ENCODE measurements around the gene GALNTL6.

GALNTL6 gene

GRCh38 chr4:172514801-172515200 lies 701.6 kb downstream of the GALNTL6 start:
- no peak for TF ChIP-seq CTCF (conservative IDR thresholded peaks at IDR 0.05; ENCODE audit: control insufficient read depth, insufficient read depth, low read depth, low read length)
- DNase-seq (ENCODE audit: low read depth): no peak
- no peak overlapping the region for H3K4me3 ChIP-seq (ENCODE audit: control insufficient read depth, low read depth, low read length)

GRCh38 chr4:172515266-172515879 lies 702.2 kb downstream of the GALNTL6 start:
- H3K4me3 ChIP-seq (ENCODE audit: control insufficient read depth, low read depth, low read length): no peak overlapping the region
- no peak for TF ChIP-seq CTCF (conservative IDR thresholded peaks at IDR 0.05; ENCODE audit: control insufficient read depth, insufficient read depth, low read depth, low read length)

GRCh38 chr4:172517391-172517790 lies 704.2 kb downstream of the GALNTL6 start:
- TF ChIP-seq CTCF (conservative IDR thresholded peaks at IDR 0.05; ENCODE audit: control insufficient read depth, insufficient read depth, low read depth, low read length): no peak
- H3K4me3 ChIP-seq (ENCODE audit: control insufficient read depth, low read depth, low read length): no peak overlapping the region
- DNase-seq (ENCODE audit: low read depth): no peak

More at GRCh38 chr4:172515266-172515879, 702.2 kb downstream of the GALNTL6 start:
- no peak for DNase-seq (ENCODE audit: low read depth)

GRCh38 chr4:172521248-172521647 lies 708.0 kb downstream of the GALNTL6 start:
- H3K4me3 ChIP-seq (ENCODE audit: control insufficient read depth, low read depth, low read length): no peak overlapping the region
- DNase-seq (ENCODE audit: low read depth): no peak
- TF ChIP-seq CTCF (conservative IDR thresholded peaks at IDR 0.05; ENCODE audit: control insufficient read depth, insufficient read depth, low read depth, low read length): no peak

GRCh38 chr4:172521680-172522079 lies 708.5 kb downstream of the GALNTL6 start:
- DNase-seq (ENCODE audit: low read depth): no peak
- TF ChIP-seq CTCF (conservative IDR thresholded peaks at IDR 0.05; ENCODE audit: control insufficient read depth, insufficient read depth, low read depth, low read length): no peak
- H3K4me3 ChIP-seq (ENCODE audit: control insufficient read depth, low read depth, low read length): no peak overlapping the region

- no peak for TF ChIP-seq CTCF (conservative IDR thresholded peaks at IDR 0.05; ENCODE audit: control insufficient read depth, insufficient read depth, low read depth, low read length)
- DNase-seq (ENCODE audit: low read depth): no peak
- H3K4me3 ChIP-seq (ENCODE audit: control insufficient read depth, low read depth, low read length): no peak overlapping the region
Measured at GRCh38 chr4:172543249-172543648, 730.0 kb downstream of the GALNTL6 start.

GRCh38 chr4:172546782-172547181 lies 733.6 kb downstream of the GALNTL6 start:
- no peak for TF ChIP-seq CTCF (conservative IDR thresholded peaks at IDR 0.05; ENCODE audit: control insufficient read depth, insufficient read depth, low read depth, low read length)
- DNase-seq (ENCODE audit: low read depth): no peak
- H3K4me3 ChIP-seq (ENCODE audit: control insufficient read depth, low read depth, low read length): no peak overlapping the region
